Thoracic aorta (tissue), 2 donors: ENCODE measurements around the gene DSG3. TPM values are rescaled to one million over a fixed set of nuclear protein-coding genes. Genes with fewer than 3 reads are reported as not detected.

ENCODE experiments used
- ATAC-seq: fragments of 150-250 bp; one replicate; pipeline ENCODE4 v1.8.0; 2017; ENCODE audit warnings: low read depth; ENCODE audit not compliant: insufficient number of reproducible peaks, low FRiP score
- DNase-seq: peaks from one replicate; pipeline ENCODE4 v3.0.0-alpha.2; 2020; ENCODE audit warnings: low spot score
- H3K27ac ChIP-seq, 2 donors: fragments of 200-600 bp; sonication (generic); 1 replicate in 1 of 2; 2 replicates in 1 of 2; pipeline ENCODE4 v1.5.1; 2016; ENCODE audit warnings: mild to moderate bottlenecking in 2 of 2, moderate library complexity in 2 of 2
- H3K27me3 ChIP-seq: fragments of 200-600 bp; sonication (generic); replicated peaks from 2 replicates; pipeline ENCODE4 v1.6.0; 2016; ENCODE audit warnings: mild to moderate bottlenecking; ENCODE audit not compliant: insufficient read depth
- H3K36me3 ChIP-seq: fragments of 200-600 bp; sonication (generic); one replicate; pipeline ENCODE4 v1.5.1; 2016
- H3K4me1 ChIP-seq, 2 donors: fragments of 200-600 bp; sonication (generic); 1 replicate in 1 of 2; 2 replicates in 1 of 2; pipeline versions ENCODE4 v1.5.1 to v1.6.0; 2016; ENCODE audit warnings: low read depth in 2 of 2, mild to moderate bottlenecking in 1 of 2; ENCODE audit not compliant: control insufficient read depth in 1 of 2
- H3K4me3 ChIP-seq: fragments of 200-600 bp; sonication (generic); 2 replicates; pipeline ENCODE4 v1.5.1; 2016; ENCODE audit warnings: mild to moderate bottlenecking
- H3K9me3 ChIP-seq: fragments of 200-600 bp; sonication (generic); 2 replicates; pipeline ENCODE4 v1.5.1; 2016
- total RNA-seq, 2 donors: library from RNA; depleted of rRNA; stranded (reverse); fragments of >200 nt; gene quantifications; one replicate each; pipeline versions ENCODE4 v1.1.0 to v1.2.3, GENCODE V29; 2016
- TF ChIP-seq, protein P1 (sequence below): fragments of 200-600 bp; sonication (generic); IDR thresholded peaks from one replicate; pipeline ENCODE4 v1.5.1; 2019; ENCODE audit warnings: antibody characterized with exemption

Gene DSG3
- total RNA-seq, 2 donors from 2014 or later, result 0.27 TPM; not detected in 1

DNA sequence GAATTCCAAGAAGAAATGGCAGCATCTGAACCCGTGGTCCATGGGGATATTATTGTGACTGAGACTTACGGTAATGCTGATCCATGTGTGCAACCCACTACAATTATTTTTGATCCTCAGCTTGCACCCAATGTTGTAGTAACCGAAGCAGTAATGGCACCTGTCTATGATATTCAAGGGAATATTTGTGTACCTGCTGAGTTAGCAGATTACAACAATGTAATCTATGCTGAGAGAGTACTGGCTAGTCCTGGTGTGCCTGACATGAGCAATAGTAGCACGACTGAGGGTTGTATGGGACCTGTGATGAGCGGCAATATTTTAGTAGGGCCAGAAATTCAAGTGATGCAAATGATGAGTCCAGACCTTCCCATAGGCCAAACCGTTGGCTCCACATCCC is 34.4 kb upstream of the DSG3 start:
- no peak overlapping the region for H3K4me3 ChIP-seq
- H3K27me3 ChIP-seq, result no peaks in the 10 kb centered on the region
- TF ChIP-seq, protein P1, sequence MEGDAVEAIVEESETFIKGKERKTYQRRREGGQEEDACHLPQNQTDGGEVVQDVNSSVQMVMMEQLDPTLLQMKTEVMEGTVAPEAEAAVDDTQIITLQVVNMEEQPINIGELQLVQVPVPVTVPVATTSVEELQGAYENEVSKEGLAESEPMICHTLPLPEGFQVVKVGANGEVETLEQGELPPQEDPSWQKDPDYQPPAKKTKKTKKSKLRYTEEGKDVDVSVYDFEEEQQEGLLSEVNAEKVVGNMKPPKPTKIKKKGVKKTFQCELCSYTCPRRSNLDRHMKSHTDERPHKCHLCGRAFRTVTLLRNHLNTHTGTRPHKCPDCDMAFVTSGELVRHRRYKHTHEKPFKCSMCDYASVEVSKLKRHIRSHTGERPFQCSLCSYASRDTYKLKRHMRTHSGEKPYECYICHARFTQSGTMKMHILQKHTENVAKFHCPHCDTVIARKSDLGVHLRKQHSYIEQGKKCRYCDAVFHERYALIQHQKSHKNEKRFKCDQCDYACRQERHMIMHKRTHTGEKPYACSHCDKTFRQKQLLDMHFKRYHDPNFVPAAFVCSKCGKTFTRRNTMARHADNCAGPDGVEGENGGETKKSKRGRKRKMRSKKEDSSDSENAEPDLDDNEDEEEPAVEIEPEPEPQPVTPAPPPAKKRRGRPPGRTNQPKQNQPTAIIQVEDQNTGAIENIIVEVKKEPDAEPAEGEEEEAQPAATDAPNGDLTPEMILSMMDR, result no peak
- DNase-seq (no peak), ATAC-seq (no peak)
- H3K36me3 ChIP-seq, result no peaks in the 10 kb centered on the region
- H3K27ac ChIP-seq, result no peak overlapping the region
- H3K4me1 ChIP-seq, result no peaks in the 10 kb centered on the region
- no peaks in the 10 kb centered on the region for H3K9me3 ChIP-seq

DNA sequence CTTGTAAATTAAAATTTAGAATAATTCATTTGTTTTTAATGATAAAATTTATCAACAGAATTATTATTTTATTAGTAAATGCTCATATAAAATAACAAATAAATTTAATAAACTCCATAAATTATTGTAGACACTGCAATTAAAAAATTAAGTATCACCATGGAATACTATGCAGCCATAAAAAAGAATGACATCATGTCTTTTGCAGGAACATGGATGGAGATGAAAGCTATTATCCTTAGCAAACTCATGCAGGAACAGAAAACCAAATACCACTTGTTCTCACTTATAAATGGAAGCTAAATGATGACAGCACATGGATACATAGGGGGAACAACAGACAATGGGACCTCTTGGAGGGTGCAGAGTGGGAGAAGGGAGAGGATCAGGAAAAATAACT is 29.7 kb upstream of the DSG3 start:
- no peak for DNase-seq
- Histone ChIP-seq H3K27me3 (no peaks in the 10 kb centered on the region), H3K27ac (no peak overlapping the region), H3K4me3 (no peak overlapping the region), H3K9me3 (no peaks in the 10 kb centered on the region), H3K4me1 (no peaks in the 10 kb centered on the region), H3K36me3 (no peaks in the 10 kb centered on the region)
- TF ChIP-seq, protein P1, result no peak
- ATAC-seq, result no peak

DNA sequence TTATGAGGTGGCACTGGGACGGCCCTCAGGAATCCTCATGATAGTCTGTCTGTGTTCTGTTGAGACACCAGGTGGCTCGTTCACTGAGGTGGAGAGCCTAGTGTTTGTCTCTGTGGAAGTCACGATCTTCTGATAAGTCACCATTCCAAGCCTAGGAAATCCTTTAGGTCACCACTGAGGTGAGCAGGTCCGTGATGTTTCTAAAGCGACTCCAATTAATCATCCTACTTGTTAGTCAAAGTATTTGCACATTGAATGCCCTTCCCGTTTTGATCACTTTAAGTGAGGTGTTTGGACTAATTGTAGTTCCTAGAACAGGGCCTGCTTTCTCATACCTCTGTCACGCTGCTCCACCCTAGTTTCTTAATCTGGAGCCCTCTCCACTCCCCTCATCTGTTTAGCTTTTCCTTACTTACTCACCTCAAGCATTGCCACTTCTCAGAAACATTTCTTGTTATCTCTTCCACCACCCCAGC is 28.0 kb upstream of the DSG3 start:
- ATAC-seq (no peak), DNase-seq (no peak)
- Histone ChIP-seq H3K27ac (no peak overlapping the region), H3K4me1 (no peaks in the 10 kb centered on the region), H3K9me3 (no peaks in the 10 kb centered on the region), H3K4me3 (no peak overlapping the region), H3K27me3 (no peaks in the 10 kb centered on the region), H3K36me3 (no peaks in the 10 kb centered on the region)
- TF ChIP-seq, protein P1, result no peak

DNA sequence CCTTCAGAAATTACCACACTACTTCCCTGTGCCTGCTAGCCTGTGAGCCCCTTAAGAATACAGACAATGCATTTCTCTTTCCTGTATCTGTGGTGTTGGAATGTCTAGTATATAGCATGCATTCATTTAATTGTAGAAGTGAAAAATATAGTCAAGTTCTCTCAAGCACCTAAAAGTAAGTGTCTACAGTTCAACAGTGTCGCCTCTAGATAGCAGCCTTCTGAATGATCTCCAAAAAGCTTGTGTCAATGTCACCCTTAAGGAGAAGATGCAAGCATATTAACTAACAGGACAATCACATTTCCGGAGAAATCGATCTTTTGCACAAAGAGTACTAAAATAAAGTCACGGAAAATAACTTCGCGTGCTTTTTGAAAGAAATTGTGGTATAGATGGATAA is 27.5 kb upstream of the DSG3 start:
- no peaks in the 10 kb centered on the region for H3K4me1 ChIP-seq
- H3K9me3 ChIP-seq, result no peaks in the 10 kb centered on the region
- H3K27ac ChIP-seq, result no peak overlapping the region
- TF ChIP-seq, protein P1, result no peak
- H3K4me3 ChIP-seq, result no peak overlapping the region
- no peak for DNase-seq
- no peaks in the 10 kb centered on the region for H3K36me3 ChIP-seq
- no peaks in the 10 kb centered on the region for H3K27me3 ChIP-seq
- no peak for ATAC-seq

DNA sequence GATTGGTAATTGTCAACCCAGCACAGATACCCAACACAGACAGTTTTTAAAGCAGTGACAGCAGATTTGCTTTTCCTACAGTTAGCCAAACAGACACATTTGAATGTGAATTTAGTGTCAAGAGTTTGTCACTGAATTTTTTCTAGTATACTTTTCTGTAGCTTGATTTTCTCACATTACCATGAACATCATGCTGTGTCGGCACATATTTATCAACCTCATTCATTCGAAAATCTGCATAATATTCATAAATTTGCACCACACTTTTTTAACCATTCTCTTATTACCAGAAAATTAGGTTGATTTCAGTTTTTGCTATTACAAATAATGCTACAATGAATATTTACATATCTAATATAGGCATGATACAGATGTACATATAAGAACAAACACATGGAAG is 27.0 kb upstream of the DSG3 start:
- no peak for DNase-seq
- no peaks in the 10 kb centered on the region for H3K4me1 ChIP-seq
- H3K27me3 ChIP-seq, result no peaks in the 10 kb centered on the region
- no peaks in the 10 kb centered on the region for H3K36me3 ChIP-seq
- H3K9me3 ChIP-seq, result no peaks in the 10 kb centered on the region
- TF ChIP-seq, protein P1, result no peak
- ATAC-seq, result no peak
- no peak overlapping the region for H3K4me3 ChIP-seq
- no peak overlapping the region for H3K27ac ChIP-seq
